Prostate gland (tissue), 2 donors: Measurements from ENCODE around the gene PRAF2.

Source experiments
- CTCF ChIP-seq, 4 experiments: fragments of 200-600 bp in 2 of 4; fragments of 450-650 bp in 2 of 4; sonication (generic) in 2 of 4; IDR thresholded peaks; 1 replicate in 3 of 4; 2 replicates in 1 of 4; pipeline ENCODE4 v1.5.1; 2016 to 2019; ENCODE audit warnings: antibody characterized with exemption in 4 of 4, mild to moderate bottlenecking in 2 of 4, moderate library complexity in 2 of 4
- POLR2A ChIP-seq: fragments of 450-650 bp; IDR thresholded peaks from one replicate; pipeline ENCODE4 v1.6.1; 2016; ENCODE audit warnings: antibody characterized with exemption, mild to moderate bottlenecking
- POLR2AphosphoS5 ChIP-seq: sonication (generic); formaldehyde crosslinking; IDR thresholded peaks from one replicate; pipeline ENCODE4 v1.6.1; 2017; ENCODE audit warnings: antibody characterized with exemption

GRCh38 chrX:49043220-49043986, 30.4 kb downstream of the PRAF2 start, which contains the start of gene TFE3:
- TF ChIP-seq POLR2A (peak; percentile 77), CTCF (IDR thresholded peaks at IDR 0.05) (peak in 3 of 4 experiments; percentile 60 to 89 (median 82)), POLR2AphosphoS5 (peak; percentile 94)
